Renal pelvis (tissue), 4 donors: Measurements from ENCODE around the gene SUSD1. TPM values are rescaled to one million over a fixed set of nuclear protein-coding genes. Genes with fewer than 3 reads are reported as not detected.

ENCODE experiments used
- DNase-seq: peaks from one replicate; pipeline ENCODE4 v3.0.0-alpha.2; 2013
- polyA plus RNA-seq, 3 donors: library from polyadenylated mRNA; unstranded; fragments of 120-200 nt; gene quantifications; one replicate each; pipeline ENCODE4 v1.2.1, GENCODE V29; 2013; ENCODE audit not compliant: insufficient read length in 3 of 3

The SUSD1 gene
- polyA plus RNA-seq, 3 donors, result 31.7 to 41.4 (median 35.1) TPM

DNA sequence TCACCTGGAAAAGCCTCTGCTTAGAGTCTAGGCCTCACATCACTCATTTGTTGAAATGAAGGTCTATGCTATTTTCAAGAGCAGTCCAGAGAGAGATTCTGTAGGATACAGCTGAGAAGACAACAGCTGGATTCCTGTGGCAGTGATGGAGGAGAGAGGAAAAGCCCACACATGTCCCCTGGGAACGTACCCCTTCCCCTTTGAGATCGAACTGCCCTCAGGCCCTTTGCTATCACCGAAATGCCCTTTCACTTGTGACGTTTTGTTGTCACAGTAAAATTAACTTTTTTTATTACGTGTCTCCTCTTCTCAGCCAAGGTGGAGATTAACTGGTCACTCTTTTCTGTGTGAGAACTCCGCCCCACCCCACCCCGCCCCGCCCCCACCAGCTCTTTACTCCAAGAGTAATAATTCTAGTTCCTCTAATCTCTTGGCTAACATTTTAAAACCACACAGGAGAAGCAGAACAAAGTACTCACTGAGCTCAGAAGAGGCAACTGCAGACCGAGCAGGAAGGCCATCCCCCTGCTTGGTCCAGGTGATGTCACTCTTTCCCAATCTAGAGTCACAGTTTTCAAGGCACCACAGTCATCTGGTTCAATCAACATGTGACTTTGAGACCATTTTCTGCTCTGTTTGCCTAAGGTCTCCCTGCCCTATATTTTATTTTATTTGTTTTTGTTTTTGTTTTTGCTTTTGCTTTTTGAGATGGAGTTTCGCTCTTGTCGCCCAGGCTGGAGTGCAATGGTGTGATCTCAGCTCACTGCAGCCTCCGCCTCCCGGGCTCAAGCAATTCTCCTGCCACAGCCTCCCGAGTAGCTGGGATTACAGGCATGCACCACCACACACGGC is 105.6 kb downstream of the SUSD1 start:
- DNase-seq, result no peak

DNA sequence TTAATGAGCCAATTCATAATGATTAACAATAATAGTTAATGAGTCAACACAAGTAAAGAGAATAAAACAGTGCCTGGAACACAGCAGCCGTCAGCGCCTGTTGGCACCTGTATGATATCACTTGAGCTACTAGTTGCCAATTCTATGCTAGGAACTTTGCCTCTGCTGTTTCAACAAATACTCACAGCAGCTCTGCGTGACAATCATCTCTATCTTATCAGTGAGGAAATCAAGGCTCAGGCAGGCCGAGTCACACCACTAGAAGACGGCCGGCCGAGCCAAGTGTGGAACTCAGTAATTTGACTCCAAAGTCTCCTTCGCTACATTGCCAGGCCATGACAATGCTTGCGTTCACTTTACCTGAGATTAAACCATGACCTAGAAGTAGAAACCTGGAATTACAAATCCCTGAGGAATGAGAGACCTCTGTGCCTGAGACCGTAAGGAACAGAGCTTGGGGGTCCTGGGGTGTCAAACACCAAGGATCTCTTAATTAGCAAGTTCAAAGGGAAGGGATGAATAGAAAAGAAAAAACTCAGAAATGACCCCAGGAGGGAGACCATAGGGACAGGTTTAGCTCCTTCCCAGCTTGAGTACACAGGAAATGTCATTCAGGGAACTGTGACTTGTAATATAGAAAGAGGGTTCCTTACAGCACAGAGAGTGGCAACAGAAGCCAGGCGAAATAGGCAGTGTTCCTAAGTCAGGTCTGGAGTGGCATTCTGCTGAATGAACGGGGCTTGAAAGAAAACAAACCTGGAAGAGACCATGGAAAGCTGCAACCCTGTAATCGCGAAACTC is 109.1 kb downstream of the SUSD1 start:
- peak; percentile 29 for DNase-seq

DNA sequence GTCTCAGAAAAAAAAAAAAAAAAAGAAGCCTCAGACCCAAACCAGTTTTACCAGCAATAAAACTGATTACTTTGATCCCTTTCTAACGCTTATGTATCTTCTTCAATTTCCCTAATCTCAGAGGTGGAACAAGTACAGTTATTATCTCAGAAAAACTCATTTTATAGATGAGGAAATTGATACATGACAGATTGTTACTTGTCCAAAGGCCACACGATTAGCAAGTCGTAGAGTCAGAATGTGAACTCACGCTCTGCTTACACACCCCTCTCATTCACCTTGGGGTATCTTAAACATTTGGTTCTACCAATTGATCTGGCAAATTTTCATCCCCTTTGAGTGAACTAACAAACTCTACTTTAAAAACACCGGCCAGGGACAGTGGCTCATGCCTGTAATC is 110.2 kb downstream of the SUSD1 start:
- DNase-seq, result no peak

DNA sequence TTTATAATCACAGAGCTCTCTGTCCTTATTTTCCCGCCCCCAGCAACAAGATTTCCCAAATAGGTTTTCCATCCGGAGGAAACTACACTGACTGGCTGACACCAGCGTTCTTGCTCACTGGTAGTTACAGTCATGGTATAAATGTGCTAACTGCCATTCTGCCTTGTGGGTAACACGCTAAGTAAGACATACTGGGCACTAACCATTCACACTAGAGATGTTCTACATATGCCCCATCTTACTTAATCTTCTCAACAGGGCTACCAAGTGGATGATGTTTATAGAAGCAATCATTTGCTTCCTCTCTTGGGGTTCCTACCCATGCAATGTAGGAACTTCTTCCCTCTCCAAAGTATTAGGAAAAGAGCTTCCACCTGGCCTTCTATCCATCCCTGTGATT is 111.5 kb downstream of the SUSD1 start:
- no peak for DNase-seq

DNA sequence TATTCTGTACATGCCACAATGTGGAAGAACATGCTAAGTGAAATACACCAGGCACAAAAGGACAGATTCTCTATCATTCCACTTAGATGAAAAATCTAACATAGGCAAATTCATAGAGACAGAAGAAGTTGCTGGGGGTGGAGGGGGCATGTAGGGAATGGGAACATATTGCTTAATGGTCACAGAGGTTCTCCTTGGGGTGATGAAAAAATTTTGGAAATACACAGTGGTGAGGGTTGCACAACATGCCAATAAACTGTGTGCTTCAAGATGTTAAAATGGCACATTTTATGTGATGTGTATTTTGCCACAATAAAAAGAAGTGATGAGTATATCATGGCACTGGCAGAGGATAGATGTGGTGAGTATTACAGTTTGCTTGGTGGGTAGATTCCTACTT is 111.9 kb downstream of the SUSD1 start:
- no peak for DNase-seq

DNA sequence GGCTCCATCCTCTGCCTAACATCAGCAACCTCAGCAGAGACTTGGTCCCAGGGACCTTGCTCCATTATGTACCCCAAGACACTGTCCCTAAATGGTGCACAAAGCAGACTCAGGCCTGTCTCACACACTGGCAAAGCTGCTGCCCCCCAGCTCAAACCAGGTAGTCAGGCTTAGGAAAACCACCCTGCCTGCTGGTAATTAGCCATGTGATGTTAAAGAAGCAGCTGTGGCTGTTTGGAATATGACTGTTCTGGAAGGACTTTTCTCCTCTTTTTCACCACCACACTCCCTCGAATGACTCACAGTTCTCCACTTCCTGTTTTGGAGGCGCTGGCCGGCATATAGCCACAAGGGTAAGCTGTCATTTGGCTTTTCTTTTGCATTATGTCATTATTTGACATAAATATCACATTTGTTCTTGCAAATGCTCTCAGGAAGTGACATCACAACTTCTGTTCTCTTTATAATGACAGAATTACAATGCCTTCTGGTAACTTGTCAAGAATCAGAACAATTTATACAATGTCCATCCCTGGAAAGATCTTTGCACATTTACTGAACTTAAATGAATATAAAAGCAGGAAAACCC is 113.9 kb downstream of the SUSD1 start:
- DNase-seq, result no peak

DNA sequence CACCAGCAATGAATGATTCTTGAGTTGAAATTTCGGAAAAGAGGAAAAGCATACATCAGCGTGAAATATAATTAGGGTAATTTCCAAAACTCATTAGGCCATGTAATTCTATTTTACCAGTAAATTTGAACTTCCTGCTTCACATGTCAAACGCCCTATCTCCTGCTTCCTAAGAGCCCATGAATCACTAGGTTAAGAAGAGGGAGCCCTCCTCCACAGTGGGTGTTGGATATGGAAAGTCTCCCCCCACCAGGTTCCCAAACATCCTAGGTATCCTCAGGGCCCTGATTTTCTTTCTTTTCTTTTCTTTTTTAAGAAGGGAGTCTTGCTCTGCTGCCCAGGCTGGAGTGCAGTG is 115.2 kb downstream of the SUSD1 start:
- DNase-seq, result no peak

DNA sequence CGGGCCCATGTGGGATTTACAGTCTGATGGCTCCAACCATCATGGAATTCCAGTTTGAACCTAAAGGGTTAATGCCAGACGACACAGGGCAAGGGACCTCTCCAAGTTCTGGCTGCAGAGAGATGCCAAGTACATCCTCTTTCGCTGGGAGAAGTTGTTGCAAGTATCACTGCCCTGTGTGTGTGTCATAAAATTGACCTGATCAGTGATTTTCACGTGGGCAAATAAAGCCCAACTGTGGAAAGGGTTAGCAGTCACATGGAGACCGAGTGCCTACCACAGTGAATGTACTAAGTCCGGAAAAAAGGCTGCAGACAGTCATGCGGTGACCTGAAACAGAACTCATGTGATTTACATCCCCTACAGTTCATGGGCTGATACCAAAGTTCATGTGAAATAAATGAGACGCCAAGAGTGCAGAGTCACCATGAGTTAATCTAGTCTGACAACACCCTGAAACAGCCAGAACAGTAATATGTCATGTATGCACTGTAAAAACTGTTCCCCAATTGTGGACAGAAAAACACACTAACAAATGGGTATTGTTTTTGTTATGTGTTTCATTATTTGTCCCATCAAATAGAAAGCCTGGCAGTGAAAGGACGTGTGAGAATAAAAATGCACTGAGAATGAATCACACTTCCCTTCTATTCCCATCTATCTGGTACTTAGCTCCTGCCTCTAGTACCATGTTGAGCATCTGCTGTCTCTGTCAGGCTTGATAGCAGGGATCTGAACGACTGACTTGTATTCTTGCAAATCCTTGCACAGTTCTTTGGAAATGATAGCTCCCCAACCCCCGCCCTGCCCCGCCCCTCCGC is 115.7 kb downstream of the SUSD1 start:
- peak; percentile 43 for DNase-seq

DNA sequence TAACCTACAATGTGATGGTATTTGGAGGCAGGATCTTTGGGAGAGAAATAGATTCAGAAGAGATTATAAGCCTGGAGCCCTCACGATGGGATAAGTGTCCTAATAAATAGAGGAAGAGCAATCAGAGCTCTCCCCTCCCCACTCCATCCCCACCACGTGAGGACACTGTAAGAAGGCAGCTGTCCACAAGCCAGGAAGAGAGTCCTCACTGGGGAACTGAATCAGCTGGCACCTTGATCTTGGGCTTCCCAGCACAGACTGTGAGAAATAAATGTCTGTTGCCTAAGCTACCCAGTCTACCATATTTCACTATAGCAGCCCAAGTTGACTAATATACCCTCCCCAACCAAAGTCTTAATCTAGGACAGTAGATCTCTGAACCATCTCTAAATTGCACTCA is 118.1 kb downstream of the SUSD1 start:
- no peak for DNase-seq

DNA sequence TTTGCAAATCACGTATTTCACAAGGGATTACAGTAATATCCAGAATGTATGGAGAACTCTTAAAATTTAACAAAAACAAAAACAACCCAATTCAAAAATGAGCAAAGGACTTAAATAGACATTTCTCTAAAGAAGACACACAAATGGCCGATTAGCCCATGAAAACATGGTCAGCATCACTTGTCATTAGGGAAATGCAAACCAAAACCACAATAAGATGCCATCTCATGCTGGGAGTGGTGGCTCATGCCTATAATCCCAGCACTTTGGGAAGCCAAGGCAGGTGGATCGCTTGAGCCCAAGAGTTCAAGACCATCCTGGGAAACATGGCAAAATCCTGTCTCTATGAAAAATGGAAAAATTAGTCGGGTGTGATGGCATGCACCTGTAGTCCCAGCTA is 120.2 kb downstream of the SUSD1 start:
- no peak for DNase-seq

DNA sequence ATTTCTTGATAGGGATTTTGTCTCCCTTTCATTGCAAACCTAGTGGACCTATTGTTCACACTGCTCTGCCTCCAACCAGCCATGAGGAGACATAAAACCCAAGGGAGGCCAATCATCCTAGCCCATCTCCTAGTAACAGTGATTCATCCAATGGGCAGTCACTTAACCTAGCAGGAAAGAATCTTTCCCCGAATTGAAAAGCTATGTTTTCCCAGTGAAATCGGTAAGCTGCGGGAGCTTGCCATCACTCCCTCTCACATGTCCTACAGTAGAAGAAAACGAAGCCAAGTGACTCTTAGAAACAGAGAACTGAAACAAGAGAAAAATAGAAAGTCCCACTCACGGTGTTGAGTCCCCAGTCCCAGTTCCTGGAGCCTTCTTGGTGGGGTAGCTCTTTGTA is 123.3 kb downstream of the SUSD1 start:
- no peak for DNase-seq

DNA sequence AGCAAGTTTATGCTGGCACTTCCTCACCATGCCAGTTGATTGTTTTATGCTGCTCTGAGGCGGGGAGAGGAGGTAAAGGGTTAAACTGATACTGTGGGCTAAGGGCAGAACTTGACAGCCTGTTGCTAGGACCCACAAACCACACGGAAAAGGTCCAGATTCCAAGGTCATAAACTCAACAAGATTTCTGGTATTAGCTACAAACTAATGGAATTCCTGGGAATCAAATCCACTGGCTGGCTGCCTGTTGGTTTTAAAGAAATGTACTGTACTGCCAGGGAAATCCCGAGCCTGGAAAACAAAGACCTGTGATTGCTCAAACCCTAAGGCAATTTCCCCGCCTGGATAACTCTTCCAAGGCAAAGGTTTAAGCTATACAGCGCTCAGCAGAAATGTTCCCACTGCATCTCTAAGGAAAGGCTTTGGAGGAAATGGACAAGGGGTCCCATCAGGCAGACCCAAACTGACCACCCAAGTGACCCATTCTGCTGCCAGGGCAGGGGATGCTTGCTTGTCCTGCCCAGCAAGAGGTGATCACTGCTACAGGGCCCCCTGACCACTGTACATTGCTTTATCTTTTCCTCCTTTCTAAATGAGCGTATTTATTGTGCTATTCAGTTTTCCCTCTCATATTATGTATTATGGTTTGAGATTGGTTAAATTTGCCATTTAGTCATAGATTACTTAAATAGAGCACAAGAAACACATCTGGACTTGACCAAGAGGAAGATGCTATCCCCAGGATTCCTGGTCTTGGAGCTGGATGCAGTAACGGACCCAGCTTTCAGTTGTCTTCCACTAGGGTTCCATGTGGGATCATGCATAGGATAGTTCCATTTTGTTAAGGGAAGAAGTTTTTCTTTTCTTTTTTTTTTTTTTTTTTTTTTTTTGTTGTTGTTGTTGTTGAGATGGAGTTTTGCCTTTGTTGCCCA is 124.3 kb downstream of the SUSD1 start:
- peak; percentile 73 for DNase-seq

DNA sequence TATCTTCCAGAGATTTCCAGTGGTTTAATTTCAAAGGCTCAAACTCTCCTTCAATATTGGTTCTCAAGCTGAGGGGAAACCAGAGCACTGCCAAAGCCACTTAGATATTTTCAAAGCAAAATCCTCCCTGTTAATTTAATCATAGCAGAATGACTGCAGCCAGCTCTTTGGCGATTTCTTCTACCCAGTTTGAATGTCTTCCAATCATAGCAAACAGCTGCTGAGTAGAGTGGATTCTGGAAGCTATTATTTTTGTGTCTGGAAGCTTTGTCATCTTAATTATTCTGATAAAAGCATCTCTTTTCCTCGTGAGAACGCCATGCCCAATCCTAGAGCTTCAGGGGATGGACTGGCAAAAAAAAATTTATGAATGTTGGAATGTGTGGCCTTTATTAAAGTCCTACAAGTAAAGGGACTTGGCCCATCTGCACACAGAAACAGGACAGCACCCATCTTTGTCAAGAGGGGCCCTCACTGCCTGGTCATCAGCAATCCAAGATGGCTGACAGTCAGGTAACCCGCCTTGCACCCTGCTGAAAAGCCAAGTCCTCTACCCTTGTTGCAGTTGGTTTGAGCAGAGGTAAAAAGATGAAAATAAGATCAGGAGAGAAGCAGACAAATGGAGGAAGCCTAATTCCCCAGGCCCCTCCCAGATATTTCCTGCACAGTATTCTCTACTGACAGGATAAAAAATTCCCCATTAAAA is 125.1 kb downstream of the SUSD1 start:
- DNase-seq, result no peak

DNA sequence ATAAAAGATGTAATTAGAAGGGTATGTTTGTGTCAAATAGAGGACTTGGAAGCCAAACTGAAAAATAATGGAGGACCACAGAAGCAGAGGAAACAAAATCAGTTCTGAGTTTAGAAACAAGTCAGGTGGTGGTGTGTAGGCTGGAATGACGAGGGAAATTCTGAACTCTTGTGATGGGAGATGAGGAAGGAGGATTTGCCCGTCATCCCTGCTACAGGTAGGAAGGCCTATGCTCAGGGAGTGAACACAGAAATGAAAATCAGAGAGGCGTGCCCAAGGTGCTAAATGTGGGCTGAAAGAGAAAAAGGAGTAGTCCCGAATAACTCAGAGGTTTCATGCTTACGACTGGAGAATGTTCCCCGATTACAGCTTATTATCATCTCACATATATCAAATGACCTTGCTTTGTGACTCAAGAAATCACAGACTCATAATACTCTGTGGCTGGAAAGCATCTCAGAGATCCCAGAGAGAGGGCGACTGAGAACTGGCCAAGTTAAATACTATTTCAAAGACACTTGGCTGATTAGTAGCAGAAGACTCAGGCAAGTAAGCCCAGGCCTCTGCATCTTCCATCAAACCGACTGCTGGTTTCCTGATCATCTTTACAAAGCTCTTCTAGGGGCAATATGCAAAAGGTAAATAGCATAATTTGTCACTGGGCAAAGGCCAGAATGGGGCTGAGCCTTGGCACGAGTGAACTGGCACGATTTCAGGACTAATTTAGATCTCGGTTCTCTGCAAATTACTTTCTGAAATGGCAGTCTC is 126.0 kb downstream of the SUSD1 start:
- no peak for DNase-seq

DNA sequence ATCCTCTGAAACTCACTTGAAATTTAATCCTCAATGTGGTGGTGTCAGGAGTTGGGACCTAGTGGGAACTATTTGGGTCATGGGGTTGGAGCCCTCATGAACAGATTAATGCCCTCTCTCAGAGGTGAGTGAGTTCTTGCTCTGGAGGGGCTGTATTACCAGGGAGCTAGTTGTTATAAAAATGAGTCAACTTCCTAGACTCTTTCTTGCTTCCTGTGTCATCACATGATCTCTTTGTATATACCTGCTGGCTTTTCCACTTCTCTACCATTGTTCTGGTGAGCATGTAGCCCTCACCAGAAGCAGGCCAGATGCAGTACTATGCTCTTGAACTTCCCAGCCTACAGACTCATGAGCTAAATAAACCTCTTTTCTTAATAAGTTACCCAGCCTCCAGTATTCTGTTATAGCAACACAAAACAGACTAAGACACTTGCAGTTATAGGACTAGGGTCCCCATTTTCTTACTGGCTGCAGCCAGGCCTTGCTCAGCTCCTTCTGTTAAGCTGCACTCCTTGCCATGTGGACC is 127.5 kb downstream of the SUSD1 start:
- no peak for DNase-seq

DNA sequence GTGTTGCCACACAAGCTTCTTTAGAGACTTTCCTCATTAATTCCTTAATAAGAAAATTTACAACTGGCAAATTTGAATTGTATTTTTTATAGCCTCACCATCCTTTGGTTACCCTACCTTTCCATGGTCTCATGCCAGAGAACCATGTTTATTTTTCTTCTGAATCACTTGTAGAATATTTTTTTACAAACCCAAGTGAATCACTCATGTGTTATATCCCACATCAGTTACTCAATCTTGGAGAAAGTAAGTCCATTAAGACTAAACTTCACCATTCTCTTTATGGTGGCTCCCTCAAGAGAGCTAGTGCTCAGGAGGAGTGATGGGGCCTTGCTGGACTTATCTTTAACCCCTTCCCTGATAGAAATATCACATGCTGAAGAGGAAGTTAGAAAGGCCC is 128.9 kb downstream of the SUSD1 start:
- DNase-seq, result no peak

DNA sequence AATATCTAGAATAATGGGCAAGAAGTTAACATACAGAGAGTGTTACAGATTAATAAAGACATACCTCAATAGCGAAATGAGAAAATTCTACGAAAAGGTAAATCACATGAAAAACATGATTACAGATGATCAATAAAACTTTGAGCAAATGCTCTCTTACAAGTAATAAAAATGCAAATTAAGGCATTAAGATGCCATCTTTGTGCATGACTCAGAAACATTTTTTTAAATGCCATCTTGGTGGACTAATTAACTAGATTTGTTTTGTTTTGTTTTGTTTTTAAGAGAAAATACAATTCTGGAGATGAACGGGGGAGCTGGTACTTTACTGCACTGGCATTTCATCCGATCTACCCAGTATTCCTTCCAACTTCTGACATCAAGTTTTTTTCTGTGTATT is 130.2 kb downstream of the SUSD1 start:
- no peak for DNase-seq

DNA sequence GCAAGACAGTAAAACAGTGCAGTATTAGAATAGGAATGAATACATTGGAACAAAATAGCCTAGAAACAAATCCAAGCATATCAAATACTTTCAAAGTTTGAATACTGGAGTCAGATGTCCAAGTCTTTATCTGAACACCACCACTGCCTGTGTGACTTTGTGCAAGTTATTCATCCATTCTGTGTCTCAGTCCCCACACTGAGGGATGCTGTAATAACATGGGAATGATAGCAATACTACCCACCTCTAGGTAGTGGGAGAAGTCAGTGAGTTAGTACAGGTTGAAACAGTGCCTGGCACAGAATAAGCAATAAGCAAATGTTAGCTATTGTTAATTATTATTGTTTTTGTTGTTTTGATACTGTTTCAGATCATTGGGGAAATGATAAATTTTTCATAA is 130.9 kb downstream of the SUSD1 start:
- DNase-seq, result no peak

DNA sequence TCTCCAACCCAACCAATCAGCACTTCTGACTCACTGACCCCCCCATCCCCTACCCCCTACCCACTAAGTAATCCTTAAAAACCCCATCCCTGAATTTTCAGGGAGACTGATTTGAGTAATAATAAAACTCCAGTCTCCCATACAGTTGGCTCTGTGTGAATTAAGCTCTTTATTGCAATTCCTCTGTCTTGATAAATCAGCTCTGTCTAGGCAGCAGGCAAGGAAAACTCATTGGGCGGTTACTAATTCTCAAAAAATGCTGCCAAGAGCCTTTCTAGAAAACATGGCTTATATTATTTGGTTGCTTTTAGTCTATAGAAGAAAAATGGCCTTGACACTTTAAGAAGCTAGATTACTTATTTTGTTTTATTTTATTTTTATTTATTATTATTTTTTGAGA is 131.7 kb downstream of the SUSD1 start:
- no peak for DNase-seq
